HUES64 (cell line): ENCODE measurements around the gene ITGA8.
"Not testable (repeated sequence)": the region's sequence is repeated elsewhere in the genome, so short reads cannot be mapped to it uniquely, and the experiment has no call there.

Experiments used
- H3K27ac ChIP-seq: 2 replicates; pipeline ENCODE4 v1.7.0; 2013; ENCODE audit warnings: low read depth, low read length, inconsistent platforms
- H3K27me3 ChIP-seq: 2 replicates; pipeline ENCODE4 v1.6.1; 2013; ENCODE audit warnings: mild to moderate bottlenecking, low read length; ENCODE audit not compliant: insufficient read depth
- H3K36me3 ChIP-seq: 2 replicates; pipeline ENCODE4 v1.6.1; 2013; ENCODE audit warnings: mild to moderate bottlenecking, low read length; ENCODE audit not compliant: insufficient read depth
- H3K4me1 ChIP-seq: 2 replicates; pipeline ENCODE4 v1.6.1; 2013; ENCODE audit warnings: mild to moderate bottlenecking, low read length, moderate library complexity; ENCODE audit not compliant: insufficient read depth
- H3K4me3 ChIP-seq: 2 replicates; pipeline ENCODE4 v1.5.1; 2013; ENCODE audit warnings: mild to moderate bottlenecking, low read length, moderate library complexity
- H3K9ac ChIP-seq: 2 replicates; pipeline ENCODE4 v1.6.1; 2013; ENCODE audit warnings: mild to moderate bottlenecking, low read depth, low read length
- H3K9me3 ChIP-seq: 2 replicates; pipeline ENCODE4 v1.6.1; 2013; ENCODE audit warnings: low read depth, low read length; ENCODE audit not compliant: insufficient read depth
- WGBS: fragments of 150-250, 120-280 bp; methylation state at CpG from one replicate; pipeline ENCODE4 v1.1.7; 2013; ENCODE audit warnings: missing lambda C conversion rate; 5-methylcytosine and 5-hydroxymethylcytosine counted together

The ITGA8 gene

DNA sequence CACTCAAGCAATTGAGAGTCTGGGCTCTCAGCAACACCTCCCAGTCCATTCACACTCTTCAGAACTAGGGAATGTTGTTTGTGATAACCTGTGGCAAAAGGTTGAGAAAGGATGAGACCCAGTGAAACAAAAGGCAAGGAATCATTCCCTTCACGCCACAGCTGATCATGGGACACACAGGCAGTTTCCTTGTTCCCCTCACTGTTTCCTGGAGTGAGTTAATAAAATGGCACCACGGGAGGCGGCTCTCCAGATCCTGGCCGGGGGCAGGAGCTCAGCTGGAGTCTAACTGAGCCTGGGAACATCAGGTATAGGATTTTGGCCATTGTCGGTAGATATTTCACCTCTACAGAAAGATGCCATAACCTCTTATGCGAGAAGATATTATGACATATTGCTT is 241.3 kb downstream of the ITGA8 start:
- Histone ChIP-seq H3K9me3 (no peaks in the 10 kb centered on the region), H3K27ac (no peak overlapping the region; the same call in 1 of the 2 replicates), H3K27me3 (peaks cover 56% of the 10 kb centered on the region), H3K4me3 (no peak overlapping the region), H3K4me1 (peaks cover 38% of the 10 kb centered on the region; the same call in 1 of the 2 replicates), H3K36me3 (no peaks in the 10 kb centered on the region), H3K9ac (no peak overlapping the region)
- 36% methylated on average over 6 of the region's 6 CpGs for WGBS

DNA sequence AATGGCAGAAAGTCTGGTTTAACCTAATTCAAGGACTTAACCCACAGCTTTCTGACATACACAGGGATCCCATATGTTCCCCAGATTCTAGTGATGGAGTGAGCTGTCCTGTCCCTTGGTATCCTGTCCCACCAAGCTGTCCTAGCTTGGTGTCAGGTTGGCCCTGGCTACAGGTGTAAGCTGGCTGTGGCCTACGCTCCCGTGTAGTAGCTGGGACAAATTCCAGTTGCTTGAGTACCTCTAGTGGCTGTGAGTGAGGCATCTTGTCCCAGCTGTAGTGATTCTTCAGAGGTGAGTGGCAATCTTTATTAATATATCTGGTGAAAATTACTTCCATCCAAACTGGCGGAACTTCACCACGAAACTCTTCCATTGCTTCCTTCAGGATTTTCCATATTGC is 243.4 kb downstream of the ITGA8 start:
- no peaks in the 10 kb centered on the region for H3K36me3 ChIP-seq
- no peak overlapping the region for H3K27ac ChIP-seq
- H3K9me3 ChIP-seq = no peaks in the 10 kb centered on the region
- H3K4me3 ChIP-seq = no peak overlapping the region
- peaks cover 54% of the 10 kb centered on the region for H3K4me1 ChIP-seq
- H3K9ac ChIP-seq = no peak overlapping the region
- WGBS = 93% methylated on average over 4 of the region's 4 CpGs
- peaks cover 75% of the 10 kb centered on the region for H3K27me3 ChIP-seq

GRCh38 chr10:15475439-15475838 is 244.3 kb downstream of the ITGA8 start:
- H3K9ac ChIP-seq, H3K27ac ChIP-seq, H3K36me3 ChIP-seq, H3K4me3 ChIP-seq, H3K9me3 ChIP-seq: not testable (repeated sequence)
- peaks cover 84% of the 10 kb centered on the region for H3K27me3 ChIP-seq
- peaks cover 61% of the 10 kb centered on the region for H3K4me1 ChIP-seq

- no peaks in the 10 kb centered on the region for H3K36me3 ChIP-seq
- no peaks in the 10 kb centered on the region for H3K9me3 ChIP-seq
- peaks cover 64% of the 10 kb centered on the region for H3K4me1 ChIP-seq
- H3K4me3 ChIP-seq = no peak overlapping the region
- H3K27ac ChIP-seq = no peak overlapping the region
- H3K27me3 ChIP-seq = peaks cover 92% of the 10 kb centered on the region
- no peak overlapping the region for H3K9ac ChIP-seq
- WGBS = 94% methylated on average over 2 of the region's 2 CpGs
Observed at GRCh38 chr10:15474671-15475070, 245.1 kb downstream of the ITGA8 start.

GRCh38 chr10:15473396-15473767 is 246.3 kb downstream of the ITGA8 start:
- Histone ChIP-seq H3K27ac (peak overlapping the region; percentile 21), H3K4me3 (0 out of 2 replicates have a peak overlapping the region, but pooled peaks have one; percentile 1), H3K4me1 (peaks cover 51% of the 10 kb centered on the region), H3K36me3 (no peaks in the 10 kb centered on the region), H3K27me3 (peaks cover 96% of the 10 kb centered on the region), H3K9me3 (no peaks in the 10 kb centered on the region), H3K9ac (no peak overlapping the region)
- 12% methylated on average over 5 of the region's 5 CpGs for WGBS

GRCh38 chr10:15472431-15473395 is 247.0 kb downstream of the ITGA8 start:
- Histone ChIP-seq H3K4me1 (peaks cover 44% of the 10 kb centered on the region), H3K27ac (peak overlapping the region; percentile 31; the same call in 1 of the 2 replicates), H3K9me3 (no peaks in the 10 kb centered on the region), H3K9ac (no peak overlapping the region), H3K27me3 (peaks cover 96% of the 10 kb centered on the region), H3K4me3 (peak overlapping the region; percentile 8), H3K36me3 (no peaks in the 10 kb centered on the region)
- 12% methylated on average over 14 of the region's 16 CpGs for WGBS

DNA sequence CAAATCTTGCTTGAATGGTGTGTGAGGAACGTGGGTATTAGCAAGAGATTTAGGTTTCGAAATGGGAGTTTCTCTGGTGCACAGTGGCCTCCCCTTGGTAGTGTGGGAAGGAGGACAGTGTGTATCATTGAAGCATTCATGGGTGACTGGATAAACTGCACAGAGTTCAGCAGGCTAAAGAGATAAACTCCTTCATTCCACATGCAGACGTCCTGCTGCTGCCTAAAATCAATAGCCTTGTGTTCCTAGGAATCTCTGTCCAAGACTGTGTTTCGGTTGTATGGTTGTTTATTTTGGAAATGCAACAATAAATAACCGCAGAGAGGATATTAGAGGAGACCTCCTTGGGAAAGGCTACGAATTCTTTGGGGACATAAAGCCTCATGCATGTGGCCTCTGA is 247.7 kb downstream of the ITGA8 start:
- no peaks in the 10 kb centered on the region for H3K36me3 ChIP-seq
- no peak overlapping the region for H3K9ac ChIP-seq
- H3K4me3 ChIP-seq = no peak overlapping the region; the same call in 1 of the 2 replicates
- no peak overlapping the region for H3K27ac ChIP-seq
- no peaks in the 10 kb centered on the region for H3K9me3 ChIP-seq
- peaks cover 97% of the 10 kb centered on the region for H3K27me3 ChIP-seq
- WGBS = 68% methylated on average over 6 of the region's 6 CpGs
- H3K4me1 ChIP-seq = peaks cover 38% of the 10 kb centered on the region

- Histone ChIP-seq H3K36me3 (no peaks in the 10 kb centered on the region), H3K27me3 (peaks cover 69% of the 10 kb centered on the region), H3K9ac (no peak overlapping the region), H3K4me1 (peaks cover 33% of the 10 kb centered on the region), H3K4me3 (no peak overlapping the region), H3K27ac (no peak overlapping the region), H3K9me3 (no peaks in the 10 kb centered on the region)
- WGBS = 91% methylated on average over 5 of the region's 5 CpGs
Observed at GRCh38 chr10:15469111-15469510, 250.6 kb downstream of the ITGA8 start.

- Histone ChIP-seq H3K4me3 (no peak overlapping the region), H3K27ac (no peak overlapping the region), H3K9ac (no peak overlapping the region), H3K27me3 (peaks cover 24% of the 10 kb centered on the region), H3K4me1 (no peaks in the 10 kb centered on the region), H3K9me3 (no peaks in the 10 kb centered on the region), H3K36me3 (no peaks in the 10 kb centered on the region)
- WGBS = 94% methylated on average over 3 of the region's 3 CpGs
Observed at GRCh38 chr10:15464381-15464780, 255.3 kb downstream of the ITGA8 start.
